GM12878 (cell line): ENCODE measurements around the gene ERCC3. TPM values are rescaled to one million over a fixed set of nuclear protein-coding genes. Genes with fewer than 3 reads are reported as not detected.
A peak's percentile ranks its signal among the peaks of the same experiment; 100 is the strongest.

Experiments
- ATAC-seq: fragments of 200-7000 bp; cut with Tn5 transposase; 3 replicates; pipeline ENCODE4 v1.9.1; 2020; ENCODE audit warnings: mild to moderate bottlenecking, moderate library complexity
- BruUV-seq: library from RNA; stranded (reverse); fragments of 400-500 nt; replicated peaks from 2 replicates; lab custom pipeline; 2021; lab: Mats Ljungman, UMichigan
- CTCF ChIA-PET: fragments of 300-600 bp; sonication (Branson Sonifier 250); formaldehyde crosslinking; extraction: SDS; loops from one replicate; lab custom pipeline; 2021; ENCODE audit warnings: inconsistent platforms; lab: Yijun Ruan, JAX
- POLR2A ChIA-PET: fragments of 350-600 bp; formaldehyde crosslinking; extraction: SDS; loops from one replicate; lab custom pipeline; 2021; ENCODE audit warnings: inconsistent platforms; lab: Charles Lee
- RAD21 ChIA-PET: fragments of 300-600 bp; sonication (Branson Sonifier 250); formaldehyde crosslinking; loops from one replicate; lab custom pipeline; 2023; ENCODE audit warnings: antibody characterized with exemption; ENCODE audit not compliant: unreplicated experiment; lab: Charles Lee
- SMC1A ChIA-PET: fragments of 300-600 bp; sonication (Branson Sonifier 250); formaldehyde crosslinking; loops from one replicate; lab custom pipeline; 2023; ENCODE audit not compliant: unreplicated experiment, uncharacterized antibody; lab: Charles Lee
- DNase-seq: peaks from one replicate; pipeline ENCODE4 v3.0.0-alpha.2; 2011; ENCODE audit warnings: low read depth, low spot score
- FAIRE-seq: peaks from 3 replicates; lab custom pipeline; 2011; peaks lifted over from hg19 to GRCh38; lab: Jason Lieb, UNC
- H2AFZ ChIP-seq: 2 replicates; pipeline ENCODE4 v1.6.0; 2011; ENCODE audit warnings: low read depth, low read length, control low read depth; ENCODE audit not compliant: control insufficient read depth
- H3K27ac ChIP-seq: 2 replicates; pipeline ENCODE4 v1.5.1; 2011; ENCODE audit warnings: control low read depth; ENCODE audit not compliant: control insufficient read depth, insufficient read depth
- H3K27me3 ChIP-seq, 2 experiments: replicated peaks in 1 of 2; 2 replicates each; pipeline versions ENCODE4 v1.6.0 to v1.6.1; 2011; ENCODE audit warnings: low read length in 1 of 2; ENCODE audit not compliant: control insufficient read depth in 2 of 2, insufficient read depth in 2 of 2
- H3K36me3 ChIP-seq, 2 experiments: 2 replicates each; pipeline ENCODE4 v1.5.1; 2011; ENCODE audit warnings: low read length in 1 of 2; ENCODE audit not compliant: control insufficient read depth in 2 of 2, insufficient read depth in 2 of 2
- H3K4me1 ChIP-seq: 2 replicates; pipeline ENCODE4 v1.6.1; 2011; ENCODE audit warnings: mild to moderate bottlenecking, low read length, moderate library complexity, mixed read lengths; ENCODE audit not compliant: control insufficient read depth, insufficient read depth
- H3K4me2 ChIP-seq: 2 replicates; pipeline ENCODE4 v1.6.0; 2011; ENCODE audit warnings: control low read depth; ENCODE audit not compliant: control insufficient read depth, insufficient read depth
- H3K4me3 ChIP-seq: fragments of 200-600 bp; sonication (generic); 2 replicates; pipeline ENCODE4 v1.5.1; 2016
- H3K79me2 ChIP-seq: 2 replicates; pipeline ENCODE4 v1.6.0; 2011; ENCODE audit warnings: low read length; ENCODE audit not compliant: control insufficient read depth, insufficient read depth
- H3K9ac ChIP-seq: 2 replicates; pipeline ENCODE4 v1.8.0; 2011; ENCODE audit warnings: low read length, control low read depth, mixed read lengths; ENCODE audit not compliant: control insufficient read depth, insufficient read depth
- H3K9me3 ChIP-seq: replicated peaks from 3 replicates; pipeline ENCODE4 v1.5.1; 2011; ENCODE audit warnings: mild to moderate bottlenecking, low read length; ENCODE audit not compliant: control insufficient read depth, insufficient read depth
- H4K20me1 ChIP-seq: 2 replicates; pipeline ENCODE4 v1.6.0; 2011; ENCODE audit not compliant: control insufficient read depth, insufficient read depth
- CBX5 ChIP-seq: sonication (generic); IDR thresholded peaks from 2 replicates; pipeline ENCODE4 v1.6.1; 2016; ENCODE audit warnings: low read depth, moderate library complexity, mild to moderate bottlenecking, inconsistent platforms
- EZH2 ChIP-seq: IDR thresholded peaks from 2 replicates; pipeline ENCODE4 v1.6.1; 2012; ENCODE audit warnings: low read depth, mild to moderate bottlenecking, control low read depth, inconsistent platforms, low read length, borderline replicate concordance; ENCODE audit not compliant: control insufficient read depth
- FOS ChIP-seq: IDR thresholded peaks from 3 replicates; pipeline ENCODE4 v1.6.1; 2011; ENCODE audit warnings: borderline replicate concordance; ENCODE audit not compliant: insufficient read length; ENCODE audit errors: extremely low read depth
- MTA2 ChIP-seq: fragments of 450-650 bp; IDR thresholded peaks from 2 replicates; pipeline ENCODE4 v1.6.1; 2016; ENCODE audit warnings: low read depth, mild to moderate bottlenecking, moderate library complexity
- MXI1 ChIP-seq: fragments of 150-350 bp; IDR thresholded peaks from 2 replicates; pipeline ENCODE4 v1.6.1; 2011; ENCODE audit warnings: low read depth, mild to moderate bottlenecking, inconsistent platforms, low read length, improper control_type of control experiment
- PAX8 ChIP-seq: fragments of 450-650 bp; IDR thresholded peaks from 2 replicates; pipeline ENCODE4 v1.6.1; 2017; ENCODE audit warnings: mild to moderate bottlenecking, moderate library complexity
- SMAD1 ChIP-seq: fragments of 450-650 bp; IDR thresholded peaks from 2 replicates; pipeline ENCODE4 v1.6.1; 2018; ENCODE audit warnings: mild to moderate bottlenecking, low read depth; ENCODE audit not compliant: partially characterized antibody
- TARDBP ChIP-seq: IDR thresholded peaks from 2 replicates; pipeline ENCODE4 v1.6.1; 2016; ENCODE audit warnings: borderline replicate concordance
- ZNF24 ChIP-seq: fragments of 450-650 bp; IDR thresholded peaks from 2 replicates; pipeline ENCODE4 v1.6.1; 2017; ENCODE audit warnings: antibody characterized with exemption, mild to moderate bottlenecking
- ZSCAN29 ChIP-seq: fragments of 450-650 bp; IDR thresholded peaks from 2 replicates; pipeline ENCODE4 v1.6.1; 2017; ENCODE audit warnings: mild to moderate bottlenecking, moderate library complexity
- WGBS: methylation state at CpG from one replicate; pipeline ENCODE4 v1.1.6; 2016; ENCODE audit warnings: low lambda C conversion rate; ENCODE audit not compliant: insufficient replicate concordance, insufficient coverage; ENCODE audit errors: missing lambda C conversion rate; 5-methylcytosine and 5-hydroxymethylcytosine counted together
- in situ Hi-C: fragments of 300-500 bp; cut with MboI; formaldehyde crosslinking; loops from 9 replicates; pipeline ENCODE4 v1.14.3; 2018; ENCODE audit warnings: mixed read lengths
- intact Hi-C: fragments of 100-400 bp; cut with micrococcal nuclease; formaldehyde crosslinking; loops from one replicate; pipeline ENCODE4 v1.14.2; 2022; ENCODE audit not compliant: unreplicated experiment
- polyA plus RNA-seq, 11 experiments: library from polyadenylated mRNA; depleted of rRNA in 4 of 11; unstranded in 6 of 11; stranded (reverse) in 5 of 11; fragments of >200 nt; fragmentation: Nextera tagmentation in 4 of 11; fragmentation: Illumina TruSeq in 1 of 11; extraction: Ambion mirVana in 4 of 11; extraction: Trizol in 1 of 11; gene quantifications; 1 replicate in 1 of 11; 2 replicates in 10 of 11; pipeline versions ENCODE4 v1.2.1 to v1.2.3, GENCODE V29; 2011 to 2016; ENCODE audit warnings: inconsistent platforms in 2 of 11, missing spikeins in 2 of 11, low read depth in 1 of 11
- total RNA-seq, 4 experiments: library from RNA; depleted of rRNA in 3 of 4; stranded (reverse); fragments of >200 nt in 3 of 4; fragmentation: Illumina TruSeq in 1 of 4; extraction: Trizol in 1 of 4; gene quantifications; 2 replicates each; pipeline versions ENCODE4 v1.2.1 to v1.2.3, GENCODE V29; 2013 to 2021
- TF ChIP-seq, protein P1 (sequence below): fragments of 450-650 bp; formaldehyde crosslinking; IDR thresholded peaks from 2 replicates; pipeline ENCODE4 v1.5.0; 2022; ENCODE audit warnings: mild to moderate bottlenecking, missing genetic modification characterization
- TF ChIP-seq, protein P2 (sequence below), 3 experiments: IDR thresholded peaks in 2 of 3; conservative IDR thresholded peaks in 1 of 3; 2 replicates each; pipeline ENCODE4 v1.5.1; 2011; ENCODE audit warnings: low read depth in 3 of 3, low read length in 3 of 3, mild to moderate bottlenecking in 3 of 3, control low read depth in 2 of 3, moderate library complexity in 2 of 3, inconsistent platforms in 1 of 3, mixed read lengths in 1 of 3; ENCODE audit not compliant: control insufficient read depth in 2 of 3, insufficient read depth in 1 of 3; ENCODE audit errors: extremely low read depth in 1 of 3

ERCC3 gene
- total and polyA plus RNA-seq, 10 of the 15 experiments (the other 5 are each of a cell fraction or from before 2014, with no cell fraction given) = 17.1 to 64.8 (median 42.8) TPM

DNA sequence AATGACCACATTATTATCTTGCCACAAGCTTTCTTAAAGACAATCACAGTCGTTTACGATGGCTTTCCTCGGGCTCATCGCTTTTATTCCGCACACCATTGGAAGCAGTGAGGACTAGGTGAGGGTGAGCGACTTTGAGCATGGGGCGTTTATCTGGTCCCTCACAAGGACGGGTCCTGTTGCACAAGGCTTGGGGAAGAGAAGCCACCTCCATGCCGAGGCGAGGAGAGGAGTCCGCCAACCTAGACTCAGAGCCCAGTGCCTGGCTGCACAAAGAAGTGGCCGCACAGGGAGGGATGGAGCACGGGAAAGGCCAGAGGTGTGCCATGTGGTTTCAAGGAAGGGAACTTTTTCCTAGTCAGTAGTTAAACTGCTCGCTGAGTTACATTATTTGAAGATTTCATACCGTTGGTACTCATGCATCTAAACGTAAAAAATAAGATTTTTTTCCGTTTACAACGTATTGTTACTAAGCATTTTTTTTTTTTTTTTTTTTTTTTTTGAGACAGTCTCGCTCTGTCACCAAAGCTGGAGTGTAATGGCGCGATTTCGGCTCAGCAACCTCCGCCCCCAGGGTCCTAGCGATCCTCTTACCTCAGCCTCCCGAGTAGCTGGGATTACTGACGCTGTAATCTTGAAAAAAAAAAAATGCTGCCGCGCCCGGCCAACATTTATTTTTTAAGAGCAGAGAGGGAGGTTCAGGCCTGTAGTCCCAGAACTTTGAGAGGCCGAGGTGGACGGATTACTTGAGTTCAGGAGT, 73.0 kb downstream of the ERCC3 start:
- POLR2A ChIA-PET = interaction anchor here (0.6 kb wide), 2 partner anchors 41 to 65 kb away, joined by 3 to 8 read pairs; no protein-coding TSS in a partner anchor
- no peak for FAIRE-seq

DNA sequence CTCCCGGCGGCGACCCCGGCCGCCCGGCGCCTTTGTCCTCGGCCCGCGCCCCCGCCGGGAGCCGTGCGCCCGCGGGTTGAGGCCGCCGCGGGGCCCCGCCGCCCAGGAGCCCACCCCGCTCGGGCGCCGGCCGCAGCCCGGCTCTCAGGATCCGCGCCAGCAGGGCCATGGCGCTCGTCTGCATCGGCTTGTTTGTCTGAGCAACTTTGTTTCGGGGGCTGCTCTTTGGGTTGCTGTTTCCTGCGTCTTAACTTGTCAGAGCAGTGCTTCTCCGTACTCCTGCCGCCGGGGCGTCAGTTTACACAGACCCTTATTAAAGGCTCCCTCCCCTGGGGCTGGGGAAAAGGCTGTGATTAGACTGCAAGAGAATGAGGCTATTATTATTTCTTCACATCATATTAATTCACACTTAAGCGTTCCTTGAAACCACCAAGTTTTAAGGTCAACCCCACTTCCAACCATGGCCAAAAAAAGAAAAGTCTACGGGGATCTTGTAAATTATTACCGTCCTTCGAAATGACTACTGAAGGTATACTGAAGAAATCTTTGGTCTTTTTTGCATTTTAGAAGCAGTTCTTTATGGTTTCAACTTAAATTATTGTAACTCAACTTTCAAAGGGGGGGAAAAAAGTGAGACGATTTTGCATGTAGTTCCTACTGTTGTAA, 73.7 kb downstream of the ERCC3 start, which contains the start of gene CYP27C1:
Gene CYP27C1 (minus strand): TSS at position 198 of the 666 bp plus-strand sequence. CDS start 29 bp downstream, at position 169.
- no peak for FAIRE-seq
- H3K9ac ChIP-seq = no peak within 1 kb of the TSS
- WGBS = 6% methylated on average over 19 of the region's 43 CpGs
- no peak within 1 kb of the TSS for H3K27ac ChIP-seq
- no peak within 1 kb of the TSS for H3K4me3 ChIP-seq
- SMC1A ChIA-PET = no interaction called here
- intact Hi-C loops (no loop called here), in situ Hi-C loops (no loop called here)
- CTCF ChIA-PET = no interaction called here
- H3K79me2 ChIP-seq = no peaks in the 10 kb centered on the region
- no peak within 1 kb of the TSS; the same call in 1 of the 2 replicates for H3K4me2 ChIP-seq
- no peak for DNase-seq
- H3K27me3 ChIP-seq = peaks cover 4 to 7% of the 10 kb centered on the region in 2 experiments
- H4K20me1 ChIP-seq = no peaks in the 10 kb centered on the region
- H3K4me1 ChIP-seq = no peaks in the 10 kb centered on the region
- no peak within 1 kb of the TSS for H2AFZ ChIP-seq
- no peaks in the 10 kb centered on the region; the same call in 2 of the 3 replicates for H3K9me3 ChIP-seq
- H3K36me3 ChIP-seq = no peaks in the 10 kb centered on the region
- peak; percentile 32 for ATAC-seq
- RAD21 ChIA-PET = no interaction called here
- no TSS peak for BruUV-seq
- POLR2A ChIA-PET = no interaction called here
- TF ChIP-seq, protein P1, sequence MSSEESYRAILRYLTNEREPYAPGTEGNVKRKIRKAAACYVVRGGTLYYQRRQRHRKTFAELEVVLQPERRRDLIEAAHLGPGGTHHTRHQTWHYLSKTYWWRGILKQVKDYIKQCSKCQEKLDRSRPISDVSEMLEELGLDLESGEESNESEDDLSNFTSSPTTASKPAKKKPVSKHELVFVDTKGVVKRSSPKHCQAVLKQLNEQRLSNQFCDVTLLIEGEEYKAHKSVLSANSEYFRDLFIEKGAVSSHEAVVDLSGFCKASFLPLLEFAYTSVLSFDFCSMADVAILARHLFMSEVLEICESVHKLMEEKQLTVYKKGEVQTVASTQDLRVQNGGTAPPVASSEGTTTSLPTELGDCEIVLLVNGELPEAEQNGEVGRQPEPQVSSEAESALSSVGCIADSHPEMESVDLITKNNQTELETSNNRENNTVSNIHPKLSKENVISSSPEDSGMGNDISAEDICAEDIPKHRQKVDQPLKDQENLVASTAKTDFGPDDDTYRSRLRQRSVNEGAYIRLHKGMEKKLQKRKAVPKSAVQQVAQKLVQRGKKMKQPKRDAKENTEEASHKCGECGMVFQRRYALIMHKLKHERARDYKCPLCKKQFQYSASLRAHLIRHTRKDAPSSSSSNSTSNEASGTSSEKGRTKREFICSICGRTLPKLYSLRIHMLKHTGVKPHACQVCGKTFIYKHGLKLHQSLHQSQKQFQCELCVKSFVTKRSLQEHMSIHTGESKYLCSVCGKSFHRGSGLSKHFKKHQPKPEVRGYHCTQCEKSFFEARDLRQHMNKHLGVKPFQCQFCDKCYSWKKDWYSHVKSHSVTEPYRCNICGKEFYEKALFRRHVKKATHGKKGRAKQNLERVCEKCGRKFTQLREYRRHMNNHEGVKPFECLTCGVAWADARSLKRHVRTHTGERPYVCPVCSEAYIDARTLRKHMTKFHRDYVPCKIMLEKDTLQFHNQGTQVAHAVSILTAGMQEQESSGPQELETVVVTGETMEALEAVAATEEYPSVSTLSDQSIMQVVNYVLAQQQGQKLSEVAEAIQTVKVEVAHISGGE (CRISPR knock-in tag) = no peak
- TF ChIP-seq SMAD1 = no peak
- TF ChIP-seq, protein P2, sequence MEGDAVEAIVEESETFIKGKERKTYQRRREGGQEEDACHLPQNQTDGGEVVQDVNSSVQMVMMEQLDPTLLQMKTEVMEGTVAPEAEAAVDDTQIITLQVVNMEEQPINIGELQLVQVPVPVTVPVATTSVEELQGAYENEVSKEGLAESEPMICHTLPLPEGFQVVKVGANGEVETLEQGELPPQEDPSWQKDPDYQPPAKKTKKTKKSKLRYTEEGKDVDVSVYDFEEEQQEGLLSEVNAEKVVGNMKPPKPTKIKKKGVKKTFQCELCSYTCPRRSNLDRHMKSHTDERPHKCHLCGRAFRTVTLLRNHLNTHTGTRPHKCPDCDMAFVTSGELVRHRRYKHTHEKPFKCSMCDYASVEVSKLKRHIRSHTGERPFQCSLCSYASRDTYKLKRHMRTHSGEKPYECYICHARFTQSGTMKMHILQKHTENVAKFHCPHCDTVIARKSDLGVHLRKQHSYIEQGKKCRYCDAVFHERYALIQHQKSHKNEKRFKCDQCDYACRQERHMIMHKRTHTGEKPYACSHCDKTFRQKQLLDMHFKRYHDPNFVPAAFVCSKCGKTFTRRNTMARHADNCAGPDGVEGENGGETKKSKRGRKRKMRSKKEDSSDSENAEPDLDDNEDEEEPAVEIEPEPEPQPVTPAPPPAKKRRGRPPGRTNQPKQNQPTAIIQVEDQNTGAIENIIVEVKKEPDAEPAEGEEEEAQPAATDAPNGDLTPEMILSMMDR (IDR thresholded peaks at IDR 0.05 in 2 of 3, conservative IDR thresholded peaks at IDR 0.05 in 1 of 3; ENCODE audit: control insufficient read depth in 2 of 3, extremely low read depth in 1 of 3, insufficient read depth in 1 of 3, low read depth in 3 of 3, low read length in 3 of 3) = no peak
- TF ChIP-seq CBX5 = no peak
- TF ChIP-seq TARDBP = no peak

More for the DNA sequence above, 73.0 kb downstream of the ERCC3 start:
- DNase-seq (no peak), ATAC-seq (peak; percentile 27; the same call in 1 of the 3 replicates)
- no peaks in the 10 kb centered on the region for H3K79me2 ChIP-seq
- in situ Hi-C loops (no loop called here), intact Hi-C loops (no loop called here)
- no peaks in the 10 kb centered on the region for H4K20me1 ChIP-seq
- H3K4me3 ChIP-seq = no peak overlapping the region
- H3K27me3 ChIP-seq = peaks cover 4 to 7% of the 10 kb centered on the region in 2 experiments
- no peak overlapping the region for H3K4me2 ChIP-seq
- H3K4me1 ChIP-seq = no peaks in the 10 kb centered on the region
- no peak overlapping the region for H3K27ac ChIP-seq
- CTCF ChIA-PET = no interaction called here
- 50% methylated on average over 30 of the region's 31 CpGs for WGBS
- no peak overlapping the region for H3K9ac ChIP-seq
- no peaks in the 10 kb centered on the region; the same call in 2 of the 3 replicates for H3K9me3 ChIP-seq
- no peak for TF ChIP-seq MTA2
- TF ChIP-seq MXI1 = no peak
- no peak for TF ChIP-seq ZSCAN29
- TF ChIP-seq ZNF24 = no peak
- no peak for TF ChIP-seq PAX8
- TF ChIP-seq FOS = no peak
- no peak for TF ChIP-seq EZH2
- TF ChIP-seq, all 136 proteins: peak for 0
- Histone ChIP-seq H2AFZ (no peak overlapping the region), H3K36me3 (no peaks in the 10 kb centered on the region)
- ChIA-PET SMC1A (no interaction called here), RAD21 (no interaction called here)
- no TSS peak for BruUV-seq
